Activated effector memory CD4-positive, alpha-beta T cell treated with Interleukin-2 at 50 U/mL for 16 hours (primary cell): ENCODE data around the gene CWC25.
A peak's percentile ranks its signal among the peaks of the same experiment; 100 is the strongest.
"Not testable (repeated sequence)": the region's sequence is repeated elsewhere in the genome, so short reads cannot be mapped to it uniquely, and the experiment has no call there.

ENCODE experiments used
- DNase-seq: peaks from one replicate; pipeline ENCODE4 v3.0.0-alpha.2; 2020

Gene CWC25

GRCh38 chr17:38824899-38825761 is at the start of gene CWC25:
Gene CWC25 (minus strand): TSS chr17:38825321. CDS start chr17:38825183, 138 bp downstream.
- DNase-seq: peak; percentile 97

- no peak for DNase-seq
These were observed 48.7 kb upstream of the CWC25 start for GRCh38 chr17:38873640-38874380.

- DNase-seq: no peak
These were observed 47.7 kb upstream of the CWC25 start for GRCh38 chr17:38872671-38873385.

GRCh38 chr17:38872027-38872511 is 46.9 kb upstream of the CWC25 start:
- DNase-seq: no peak

GRCh38 chr17:38871247-38872015 is 46.3 kb upstream of the CWC25 start:
- DNase-seq: peak; percentile 51

GRCh38 chr17:38870259-38871165 is 45.4 kb upstream of the CWC25 start:
- peak; percentile 65 for DNase-seq

GRCh38 chr17:38869526-38870258 is 44.6 kb upstream of the CWC25 start, which contains the start of gene LASP1:
Gene LASP1 (plus strand): TSS chr17:38870058. CDS start chr17:38870190, 132 bp downstream.
- DNase-seq: peak; percentile 86

- peak; percentile 75 for DNase-seq
These were observed 43.9 kb upstream of the CWC25 start for GRCh38 chr17:38868817-38869525.

- DNase-seq: no peak
These were observed 43.1 kb upstream of the CWC25 start for GRCh38 chr17:38867968-38868816.

GRCh38 chr17:38867179-38867967 is 42.3 kb upstream of the CWC25 start:
- DNase-seq: no peak

- DNase-seq: no peak
These were observed 39.7 kb upstream of the CWC25 start for GRCh38 chr17:38864636-38865398.

GRCh38 chr17:38861399-38861843 is 36.3 kb upstream of the CWC25 start:
- DNase-seq: no peak

- no peak for DNase-seq
These were observed 32.1 kb upstream of the CWC25 start for GRCh38 chr17:38857271-38857670.

- not testable (repeated sequence) for DNase-seq
These were observed 30.1 kb upstream of the CWC25 start for GRCh38 chr17:38855101-38855714.

GRCh38 chr17:38853292-38854219 is 28.4 kb upstream of the CWC25 start, which contains the start of gene RPL23:
Gene RPL23 (minus strand): TSS chr17:38853721. CDS start chr17:38853710, 11 bp downstream.
- DNase-seq: peak; percentile 82
